A172 (cell line): ENCODE results near the gene RRAS. TPM values are rescaled to one million over a fixed set of nuclear protein-coding genes. Genes with fewer than 3 reads are reported as not detected.
"Not testable (repeated sequence)": the region's sequence is repeated elsewhere in the genome, so short reads cannot be mapped to it uniquely, and the experiment has no call there.

Source experiments
- DNase-seq: peaks from one replicate; pipeline ENCODE4 v3.0.0-alpha.2; 2015; ENCODE audit warnings: low spot score
- total RNA-seq: library from RNA; depleted of rRNA; stranded (reverse); fragments of >200 nt; shearing (Covaris generic); gene quantifications from 2 replicates; pipeline ENCODE4 v1.2.3, GENCODE V29; 2014

The RRAS gene
- total RNA-seq, 1 experiment from 2014 or later = 32.0 TPM

GRCh38 chr19:49655570-49656455 lies 15.9 kb upstream of the RRAS start:
- DNase-seq = no peak

- DNase-seq = no peak
These were observed 14.6 kb upstream of the RRAS start for GRCh38 chr19:49654581-49654980.

GRCh38 chr19:49653466-49653806 lies 13.5 kb upstream of the RRAS start:
- no peak for DNase-seq

- DNase-seq = no peak
These were observed 12.9 kb upstream of the RRAS start for GRCh38 chr19:49652551-49653465.

- no peak for DNase-seq
These were observed 12.0 kb upstream of the RRAS start for GRCh38 chr19:49651820-49652550.

- DNase-seq = no peak
These were observed 11.3 kb upstream of the RRAS start for GRCh38 chr19:49651029-49651819.

GRCh38 chr19:49646586-49646985 lies 6.6 kb upstream of the RRAS start:
- DNase-seq = no peak

- no peak for DNase-seq
These were observed 6.1 kb upstream of the RRAS start for GRCh38 chr19:49645995-49646394.

GRCh38 chr19:49645592-49645991 lies 5.6 kb upstream of the RRAS start:
- DNase-seq = no peak

- no peak for DNase-seq
These were observed 3.5 kb upstream of the RRAS start for GRCh38 chr19:49643466-49643865.

- no peak for DNase-seq
These were observed 2.6 kb upstream of the RRAS start for GRCh38 chr19:49642492-49643035.

- peak; percentile 98 for DNase-seq
These were observed 1.9 kb upstream of the RRAS start, which contains the start of gene SCAF1 for GRCh38 chr19:49641688-49642491. Gene SCAF1, plus strand, starts transcription at chr19:49642209. Its CDS starts 2,818 bp downstream, at chr19:49645027.

GRCh38 chr19:49639401-49640112 lies 386 bp downstream of the RRAS start:
- DNase-seq = no peak

GRCh38 chr19:49637821-49638738 lies 1.9 kb downstream of the RRAS start:
- peak; percentile 81 for DNase-seq

- no peak for DNase-seq
These were observed 3.6 kb downstream of the RRAS start for GRCh38 chr19:49636233-49636932.

- DNase-seq = peak; percentile 68
These were observed 4.3 kb downstream of the RRAS start for GRCh38 chr19:49635530-49636232.

- DNase-seq = not testable (repeated sequence)
These were observed 6.7 kb downstream of the RRAS start for GRCh38 chr19:49633273-49633672.
